ENCODE data around the gene RNASET2.
A peak's percentile ranks its signal among the peaks of the same experiment; 100 is the strongest.
"Not testable (repeated sequence)": the region's sequence is repeated elsewhere in the genome, so short reads cannot be mapped to it uniquely, and the experiment has no call there.

Gene RNASET2

GRCh38 chr6:166952121-166952520 lies 4.2 kb downstream of the RNASET2 start:
- no peak for DNase-seq (ENCODE audit: low read depth, low spot score)
- no peaks in the 10 kb centered on the region for H3K9me3 ChIP-seq (ENCODE audit: low read depth, low read length)
- no peak for TF ChIP-seq EZH2 (IDR thresholded peaks at IDR 0.05)
- no peak for TF ChIP-seq POLR2AphosphoS5 (IDR thresholded peaks at IDR 0.05; ENCODE audit: borderline replicate concordance, low read depth, low read length)
- no peak for TF ChIP-seq FOXP2 (optimal IDR thresholded peaks at IDR 0.05; ENCODE audit: control extremely low read depth, extremely low read length, insufficient read depth)
- no peak overlapping the region for H3K9ac ChIP-seq (ENCODE audit: insufficient read length)
- no peak overlapping the region for H3K27ac ChIP-seq
- H3K36me3 ChIP-seq (ENCODE audit: insufficient read depth, low read length): no peaks in the 10 kb centered on the region
- no peak overlapping the region for H3K4me3 ChIP-seq

- Histone ChIP-seq H3K36me3 (ENCODE audit: insufficient read depth, low read length) (no peaks in the 10 kb centered on the region), H3K4me3 (no peak overlapping the region), H3K9ac (ENCODE audit: insufficient read length) (no peak overlapping the region), H3K9me3 (ENCODE audit: low read depth, low read length) (no peaks in the 10 kb centered on the region), H3K27ac (no peak overlapping the region)
- no peak for DNase-seq (ENCODE audit: low read depth, low spot score)
- TF ChIP-seq EZH2 (IDR thresholded peaks at IDR 0.05) (no peak), POLR2AphosphoS5 (IDR thresholded peaks at IDR 0.05; ENCODE audit: borderline replicate concordance, low read depth, low read length) (no peak), FOXP2 (optimal IDR thresholded peaks at IDR 0.05; ENCODE audit: control extremely low read depth, extremely low read length, insufficient read depth) (no peak)
Observed at GRCh38 chr6:166951670-166952060, 4.7 kb downstream of the RNASET2 start.

- not testable (repeated sequence) for DNase-seq (ENCODE audit: low read depth, low spot score)
Observed at GRCh38 chr6:166950892-166951669, 5.3 kb downstream of the RNASET2 start.

GRCh38 chr6:166950443-166950821 lies 5.9 kb downstream of the RNASET2 start:
- no peak overlapping the region for H3K27ac ChIP-seq
- TF ChIP-seq POLR2AphosphoS5 (IDR thresholded peaks at IDR 0.05; ENCODE audit: borderline replicate concordance, low read depth, low read length): no peak

More at GRCh38 chr6:166950892-166951669, 5.3 kb downstream of the RNASET2 start:
- not testable (repeated sequence) for H3K4me3 ChIP-seq; H3K36me3 ChIP-seq (ENCODE audit: insufficient read depth, low read length); H3K9ac ChIP-seq (ENCODE audit: insufficient read length); H3K27ac ChIP-seq; H3K9me3 ChIP-seq (ENCODE audit: low read depth, low read length)

GRCh38 chr6:166949528-166950442 lies 6.6 kb downstream of the RNASET2 start:
- no peak for DNase-seq (ENCODE audit: low read depth, low spot score)
- TF ChIP-seq EZH2 (IDR thresholded peaks at IDR 0.05) (no peak), FOXP2 (optimal IDR thresholded peaks at IDR 0.05; ENCODE audit: control extremely low read depth, extremely low read length, insufficient read depth) (no peak), POLR2AphosphoS5 (IDR thresholded peaks at IDR 0.05; ENCODE audit: borderline replicate concordance, low read depth, low read length) (no peak)
- no peaks in the 10 kb centered on the region for H3K36me3 ChIP-seq (ENCODE audit: insufficient read depth, low read length)
- peak overlapping the region; percentile 31; the same call in 1 of the 2 replicates for H3K4me3 ChIP-seq
- H3K9ac ChIP-seq (ENCODE audit: insufficient read length): no peak overlapping the region
- no peaks in the 10 kb centered on the region for H3K9me3 ChIP-seq (ENCODE audit: low read depth, low read length)
- no peak overlapping the region for H3K27ac ChIP-seq

More at GRCh38 chr6:166950443-166950821, 5.9 kb downstream of the RNASET2 start:
- no peak for DNase-seq (ENCODE audit: low read depth, low spot score)
- Histone ChIP-seq H3K9ac (ENCODE audit: insufficient read length) (no peak overlapping the region), H3K36me3 (ENCODE audit: insufficient read depth, low read length) (no peaks in the 10 kb centered on the region), H3K9me3 (ENCODE audit: low read depth, low read length) (no peaks in the 10 kb centered on the region), H3K4me3 (no peak overlapping the region)

GRCh38 chr6:166948724-166949123 lies 7.6 kb downstream of the RNASET2 start:
- H3K4me3 ChIP-seq; H3K9me3 ChIP-seq (ENCODE audit: low read depth, low read length); DNase-seq (ENCODE audit: low read depth, low spot score); H3K36me3 ChIP-seq (ENCODE audit: insufficient read depth, low read length); H3K9ac ChIP-seq (ENCODE audit: insufficient read length); H3K27ac ChIP-seq: not testable (repeated sequence)

GRCh38 chr6:166947251-166947650 lies 9.1 kb downstream of the RNASET2 start:
- H3K36me3 ChIP-seq (ENCODE audit: insufficient read depth, low read length): no peaks in the 10 kb centered on the region
- H3K4me3 ChIP-seq: no peak overlapping the region

GRCh38 chr6:166946125-166946524 lies 10.2 kb downstream of the RNASET2 start:
- H3K4me3 ChIP-seq: no peak overlapping the region
- no peak for DNase-seq (ENCODE audit: low read depth, low spot score)
- H3K27ac ChIP-seq: no peak overlapping the region
- H3K9ac ChIP-seq (ENCODE audit: insufficient read length): no peak overlapping the region
- no peaks in the 10 kb centered on the region for H3K36me3 ChIP-seq (ENCODE audit: insufficient read depth, low read length)
- H3K9me3 ChIP-seq (ENCODE audit: low read depth, low read length): no peaks in the 10 kb centered on the region
- TF ChIP-seq POLR2AphosphoS5 (IDR thresholded peaks at IDR 0.05; ENCODE audit: borderline replicate concordance, low read depth, low read length) (no peak), EZH2 (IDR thresholded peaks at IDR 0.05) (no peak), FOXP2 (optimal IDR thresholded peaks at IDR 0.05; ENCODE audit: control extremely low read depth, extremely low read length, insufficient read depth) (no peak)

More at GRCh38 chr6:166947251-166947650, 9.1 kb downstream of the RNASET2 start:
- no peak overlapping the region for H3K27ac ChIP-seq
- no peaks in the 10 kb centered on the region for H3K9me3 ChIP-seq (ENCODE audit: low read depth, low read length)
- TF ChIP-seq POLR2AphosphoS5 (IDR thresholded peaks at IDR 0.05; ENCODE audit: borderline replicate concordance, low read depth, low read length): no peak
- no peak for TF ChIP-seq EZH2 (IDR thresholded peaks at IDR 0.05)
- TF ChIP-seq FOXP2 (optimal IDR thresholded peaks at IDR 0.05; ENCODE audit: control extremely low read depth, extremely low read length, insufficient read depth): no peak
- DNase-seq (ENCODE audit: low read depth, low spot score): no peak
- H3K9ac ChIP-seq (ENCODE audit: insufficient read length): no peak overlapping the region

Data from SK-N-MC (cell line).